Eye (tissue), 1 donor: ENCODE measurements around the gene TFRC.
"Not testable (repeated sequence)": the region's sequence is repeated elsewhere in the genome, so short reads cannot be mapped to it uniquely, and the experiment has no call there.

Experiments
- DNase-seq: peaks from one replicate; pipeline ENCODE4 v3.0.0-alpha.2; 2015

TFRC gene

GRCh38 chr3:196002721-196003120 is 79.2 kb downstream of the TFRC start:
- not testable (repeated sequence) for DNase-seq

GRCh38 chr3:196001240-196001639 is 80.7 kb downstream of the TFRC start:
- not testable (repeated sequence) for DNase-seq

GRCh38 chr3:196000360-196000950 is 81.4 kb downstream of the TFRC start:
- not testable (repeated sequence) for DNase-seq

- DNase-seq: no peak
Observed at GRCh38 chr3:195999896-196000295, 82.0 kb downstream of the TFRC start.
